HUES6 (cell line): ENCODE data around the gene ESF1.
A peak's percentile ranks its signal among the peaks of the same experiment; 100 is the strongest.

Experiments used
- H3K27ac ChIP-seq: 2 replicates; pipeline ENCODE4 v1.7.0; 2013; ENCODE audit warnings: low read depth, mild to moderate bottlenecking, low read length, inconsistent platforms
- H3K27me3 ChIP-seq: 2 replicates; pipeline ENCODE4 v1.6.1; 2013; ENCODE audit warnings: low read length; ENCODE audit not compliant: control insufficient read depth, insufficient read depth
- H3K36me3 ChIP-seq: 2 replicates; pipeline ENCODE4 v1.6.1; 2013; ENCODE audit warnings: low read length; ENCODE audit not compliant: control insufficient read depth, insufficient read depth
- H3K4me1 ChIP-seq: 2 replicates; pipeline ENCODE4 v1.6.1; 2013; ENCODE audit warnings: low read length; ENCODE audit not compliant: control insufficient read depth, insufficient read depth
- H3K4me3 ChIP-seq: 2 replicates; pipeline ENCODE4 v1.5.1; 2013; ENCODE audit warnings: low read depth, low read length
- H3K9ac ChIP-seq: one replicate; pipeline ENCODE4 v1.6.1; 2013; ENCODE audit warnings: mild to moderate bottlenecking, low read length
- H3K9me3 ChIP-seq: 2 replicates; pipeline ENCODE4 v1.6.1; 2013; ENCODE audit warnings: low read depth, low read length; ENCODE audit not compliant: control insufficient read depth, insufficient read depth

Gene ESF1

GRCh38 chr20:13784893-13785715, at the start of gene ESF1, which contains the start of gene NDUFAF5:
Gene ESF1 (minus strand): TSS chr20:13784919. CDS start chr20:13783140, 1,779 bp downstream.
Gene NDUFAF5 (plus strand): TSS chr20:13785028. CDS start chr20:13785069, 41 bp downstream.
- H3K27me3 ChIP-seq: no peaks in the 10 kb centered on the region
- peak within 1 kb of the TSS; percentile 94 for H3K4me3 ChIP-seq
- H3K36me3 ChIP-seq: peaks cover 47% of the 10 kb centered on the region
- peak within 1 kb of the TSS; percentile 91 for H3K9ac ChIP-seq
- H3K4me1 ChIP-seq: peaks cover 9% of the 10 kb centered on the region; the same call in 1 of the 2 replicates
- H3K9me3 ChIP-seq: no peaks in the 10 kb centered on the region
- peak within 1 kb of the TSS; percentile 84 for H3K27ac ChIP-seq

DNA sequence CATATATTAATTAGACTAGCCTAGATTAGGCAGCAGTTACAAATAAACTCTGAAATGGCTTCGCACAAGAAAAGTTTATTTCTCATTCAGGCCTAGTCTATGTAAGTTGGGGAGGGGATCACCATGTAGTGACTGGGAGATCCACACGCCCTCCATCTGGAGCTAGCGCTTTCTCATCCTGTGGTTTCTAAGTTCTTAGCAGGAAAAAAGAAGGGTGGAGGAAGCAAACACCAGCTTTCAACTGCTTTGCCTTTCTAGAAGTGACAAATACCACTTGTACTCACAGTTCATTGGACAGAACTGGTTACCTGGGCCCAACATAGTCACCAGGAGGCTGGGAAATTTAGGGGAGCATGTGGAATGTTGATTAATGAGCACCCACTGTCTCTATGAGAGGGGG, 46.8 kb upstream of the ESF1 start:
- H3K27me3 ChIP-seq: no peaks in the 10 kb centered on the region
- no peak overlapping the region for H3K27ac ChIP-seq
- no peak overlapping the region for H3K4me3 ChIP-seq
- H3K36me3 ChIP-seq: no peaks in the 10 kb centered on the region
- 0 out of 2 replicates have a peak, but pooled peaks cover 4% of the 10 kb centered on the region for H3K9me3 ChIP-seq
- H3K9ac ChIP-seq: no peak overlapping the region
- H3K4me1 ChIP-seq: no peaks in the 10 kb centered on the region

DNA sequence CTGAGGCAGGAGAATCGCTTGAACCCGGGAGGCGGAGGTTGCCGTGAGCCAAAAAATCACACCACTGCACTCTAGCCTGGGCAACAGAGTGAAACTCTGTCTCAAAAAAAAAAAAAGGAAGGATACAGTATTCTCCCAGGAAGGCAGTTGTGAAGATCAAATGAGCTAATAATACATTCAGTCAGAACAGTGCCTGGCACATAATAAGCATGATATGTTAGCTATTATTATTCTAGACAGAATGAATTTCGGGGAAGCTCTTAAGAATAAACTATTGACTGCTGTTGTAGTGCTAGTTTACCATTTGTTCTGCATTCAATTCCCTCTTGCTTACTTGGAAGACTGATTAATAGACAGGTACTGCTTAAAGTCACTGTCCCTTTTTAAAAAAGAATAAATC, 40.7 kb upstream of the ESF1 start:
- H3K36me3 ChIP-seq: no peaks in the 10 kb centered on the region
- H3K9ac ChIP-seq: no peak overlapping the region
- H3K4me3 ChIP-seq: no peak overlapping the region
- no peak overlapping the region for H3K27ac ChIP-seq
- H3K4me1 ChIP-seq: peaks cover 5% of the 10 kb centered on the region; the same call in 1 of the 2 replicates
- no peaks in the 10 kb centered on the region for H3K9me3 ChIP-seq
- H3K27me3 ChIP-seq: no peaks in the 10 kb centered on the region

DNA sequence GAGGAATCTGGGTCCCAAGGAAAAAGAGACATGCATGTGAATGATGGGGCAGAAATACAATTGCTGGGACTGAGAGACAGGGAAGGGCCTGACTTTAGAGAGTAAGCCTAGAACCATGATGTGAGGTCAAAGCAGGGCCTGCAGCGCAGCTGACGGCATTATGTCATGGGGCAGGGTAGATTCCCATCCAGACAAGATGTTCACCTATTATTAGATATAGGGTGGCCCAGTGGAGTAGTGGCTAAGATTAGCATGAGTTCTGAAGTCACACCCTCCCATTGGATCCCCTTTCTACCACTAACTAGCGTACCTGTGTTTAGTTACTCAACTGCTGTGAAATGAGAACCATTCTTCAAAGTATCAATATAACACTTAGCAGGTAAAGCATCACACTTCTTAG, 39.7 kb upstream of the ESF1 start:
- no peak overlapping the region for H3K27ac ChIP-seq
- no peaks in the 10 kb centered on the region for H3K36me3 ChIP-seq
- peaks cover 5% of the 10 kb centered on the region; the same call in 1 of the 2 replicates for H3K4me1 ChIP-seq
- H3K9me3 ChIP-seq: no peaks in the 10 kb centered on the region
- no peak overlapping the region for H3K9ac ChIP-seq
- no peak overlapping the region for H3K4me3 ChIP-seq
- H3K27me3 ChIP-seq: no peaks in the 10 kb centered on the region

DNA sequence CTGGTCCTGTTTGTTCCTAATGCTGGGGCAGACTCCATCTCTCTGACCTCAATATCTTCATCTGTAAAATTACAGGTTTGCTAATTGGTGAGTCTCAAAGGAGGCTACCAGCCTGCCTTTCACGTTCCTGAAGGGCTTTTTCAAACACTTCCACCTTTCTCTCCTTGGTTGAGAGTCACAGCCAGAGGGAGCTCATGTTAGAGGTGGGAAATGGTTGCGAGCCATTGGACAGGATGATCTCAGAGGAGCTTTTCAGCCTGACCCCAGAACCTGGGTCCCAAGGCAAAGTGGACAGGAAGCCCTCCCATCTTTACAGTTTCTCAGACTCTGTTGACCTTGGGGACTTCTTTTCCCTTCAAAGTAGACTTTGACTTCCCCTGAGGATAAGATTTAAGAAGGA, 37.7 kb upstream of the ESF1 start:
- Histone ChIP-seq H3K4me1 (peaks cover 5% of the 10 kb centered on the region; the same call in 1 of the 2 replicates), H3K27ac (no peak overlapping the region), H3K9me3 (no peaks in the 10 kb centered on the region), H3K27me3 (no peaks in the 10 kb centered on the region), H3K4me3 (no peak overlapping the region), H3K9ac (no peak overlapping the region), H3K36me3 (peaks cover 13% of the 10 kb centered on the region)

DNA sequence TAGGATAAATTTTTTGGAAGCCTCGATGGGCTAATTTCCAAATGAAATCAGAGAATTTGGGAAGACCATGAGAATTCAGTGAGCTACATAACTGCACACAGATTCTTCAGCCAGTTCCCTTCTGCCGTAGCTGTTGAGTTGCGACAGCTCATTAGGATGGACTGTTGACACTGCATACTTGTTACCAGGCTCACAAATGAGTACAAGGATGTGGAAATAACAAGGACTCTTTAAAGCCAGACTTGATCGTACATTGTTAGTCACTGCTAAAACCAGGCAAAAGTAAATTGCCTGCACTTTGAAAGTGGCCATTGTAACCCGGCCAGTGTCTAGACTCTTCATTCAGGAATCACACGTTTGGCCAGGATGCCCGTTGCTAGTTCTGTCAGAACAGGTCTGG, 37.2 kb upstream of the ESF1 start:
- no peak overlapping the region for H3K9ac ChIP-seq
- H3K27ac ChIP-seq: no peak overlapping the region
- H3K36me3 ChIP-seq: peaks cover 19% of the 10 kb centered on the region
- H3K27me3 ChIP-seq: no peaks in the 10 kb centered on the region
- H3K4me3 ChIP-seq: no peak overlapping the region
- H3K4me1 ChIP-seq: peaks cover 5% of the 10 kb centered on the region; the same call in 1 of the 2 replicates
- no peaks in the 10 kb centered on the region for H3K9me3 ChIP-seq

DNA sequence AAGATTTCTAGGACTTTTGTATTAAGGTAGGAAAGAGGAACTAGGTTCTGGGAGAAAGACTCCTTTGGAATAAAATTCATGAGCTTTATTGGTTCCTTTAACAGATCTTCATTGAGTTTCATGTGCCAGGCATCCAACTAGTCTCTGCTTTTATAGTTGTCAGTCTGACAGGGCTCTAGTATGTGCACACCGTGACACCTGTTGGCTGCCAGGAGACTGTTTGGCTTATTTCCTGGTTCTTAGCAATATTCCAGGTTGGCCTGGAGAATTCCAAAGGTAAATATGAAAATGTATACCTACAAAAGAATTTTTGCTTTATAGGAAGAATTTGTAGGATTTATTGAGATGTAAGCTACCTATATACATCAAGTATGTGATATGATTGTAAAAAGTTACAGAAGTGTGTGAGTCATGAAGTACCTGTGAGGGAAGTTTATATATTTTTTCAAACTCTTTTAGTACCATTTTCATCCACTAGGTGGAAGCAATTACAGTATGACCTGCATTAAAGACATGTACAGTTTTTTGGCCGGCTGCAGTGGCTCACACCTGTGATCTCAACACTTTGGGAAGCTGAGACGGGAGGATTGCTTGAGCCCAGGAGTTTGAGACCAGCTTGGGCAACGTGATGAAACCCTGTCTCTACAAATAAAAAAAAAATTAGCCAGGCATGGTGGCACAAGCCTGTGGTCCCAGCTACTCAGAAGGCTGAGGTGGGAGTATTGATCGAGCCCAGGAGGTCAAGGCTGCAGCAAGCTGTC, 35.3 kb upstream of the ESF1 start:
- Histone ChIP-seq H3K27me3 (no peaks in the 10 kb centered on the region), H3K4me1 (peaks cover 5% of the 10 kb centered on the region; the same call in 1 of the 2 replicates), H3K4me3 (no peak overlapping the region), H3K9me3 (no peaks in the 10 kb centered on the region), H3K9ac (no peak overlapping the region), H3K36me3 (peaks cover 35% of the 10 kb centered on the region), H3K27ac (no peak overlapping the region)

DNA sequence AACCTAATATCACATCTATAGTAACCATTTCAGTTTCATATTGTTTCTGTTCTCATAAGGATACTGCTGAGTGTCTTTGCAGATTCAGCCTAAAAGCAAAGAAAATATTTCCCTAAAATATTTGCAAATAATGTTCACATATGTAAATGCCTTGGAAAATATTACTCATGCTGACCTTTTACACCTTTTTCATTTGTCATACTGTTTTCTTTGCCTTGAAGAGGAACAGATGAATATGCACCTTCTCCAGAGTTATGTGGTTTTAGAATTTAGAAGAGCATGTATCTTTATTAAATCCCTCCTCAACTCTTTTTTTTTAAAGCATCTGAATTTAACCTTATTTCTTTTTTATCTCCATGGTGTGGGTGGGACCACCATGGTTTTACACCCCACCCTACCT, 32.6 kb upstream of the ESF1 start:
- Histone ChIP-seq H3K27me3 (no peaks in the 10 kb centered on the region), H3K27ac (no peak overlapping the region), H3K4me1 (no peaks in the 10 kb centered on the region), H3K4me3 (no peak overlapping the region), H3K9ac (no peak overlapping the region), H3K9me3 (no peaks in the 10 kb centered on the region), H3K36me3 (peaks cover 58% of the 10 kb centered on the region)

DNA sequence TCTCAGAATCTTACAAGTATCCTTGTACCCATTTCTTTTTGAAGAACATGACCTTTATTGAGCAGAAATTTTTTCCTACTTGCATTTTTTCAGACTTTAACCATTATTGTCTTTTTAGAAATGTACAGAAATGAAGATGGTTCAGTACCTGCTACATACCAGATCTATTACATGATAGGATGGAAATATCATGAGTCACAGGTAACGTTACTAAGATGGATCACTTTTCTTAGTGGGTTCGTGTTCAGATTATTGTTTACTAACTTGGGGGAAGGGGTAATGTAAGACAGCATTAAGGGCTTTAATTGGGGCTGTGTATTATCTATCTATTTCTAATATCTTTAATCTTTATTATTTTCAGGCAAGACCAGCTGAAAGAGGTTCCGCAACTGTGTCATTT, 32.0 kb upstream of the ESF1 start:
- Histone ChIP-seq H3K9me3 (no peaks in the 10 kb centered on the region), H3K36me3 (peaks cover 64% of the 10 kb centered on the region), H3K27me3 (no peaks in the 10 kb centered on the region), H3K27ac (no peak overlapping the region), H3K9ac (no peak overlapping the region), H3K4me3 (no peak overlapping the region), H3K4me1 (no peaks in the 10 kb centered on the region)

- Histone ChIP-seq H3K36me3 (peaks cover 85% of the 10 kb centered on the region), H3K9ac (no peak overlapping the region), H3K27ac (no peak overlapping the region), H3K27me3 (no peaks in the 10 kb centered on the region), H3K4me3 (no peak overlapping the region), H3K4me1 (no peaks in the 10 kb centered on the region), H3K9me3 (no peaks in the 10 kb centered on the region)
Observed at GRCh38 chr20:13814672-13815071, 30.0 kb upstream of the ESF1 start.

DNA sequence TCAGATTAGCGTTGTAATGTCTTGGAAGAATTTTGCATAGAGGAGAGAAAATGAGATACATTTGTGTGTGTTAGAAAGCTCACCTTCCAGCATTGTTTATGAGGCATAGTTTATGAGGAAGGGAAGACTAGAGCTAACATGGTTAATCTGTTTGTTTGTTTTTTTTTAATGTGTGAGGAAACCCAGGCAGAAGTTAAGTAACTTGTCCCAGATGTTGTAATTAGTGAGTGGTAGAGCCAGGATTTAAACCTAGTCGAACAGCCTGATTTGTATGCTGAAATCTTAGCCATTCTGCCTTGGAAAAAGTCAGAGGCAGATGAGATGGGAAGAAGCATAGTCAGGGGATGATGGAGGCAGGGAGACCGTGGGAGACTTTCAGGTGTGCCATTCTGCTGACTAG, 29.2 kb upstream of the ESF1 start:
- H3K9ac ChIP-seq: no peak overlapping the region
- H3K4me3 ChIP-seq: no peak overlapping the region
- no peaks in the 10 kb centered on the region for H3K9me3 ChIP-seq
- H3K36me3 ChIP-seq: peaks cover 93% of the 10 kb centered on the region
- H3K27me3 ChIP-seq: no peaks in the 10 kb centered on the region
- H3K4me1 ChIP-seq: no peaks in the 10 kb centered on the region
- H3K27ac ChIP-seq: no peak overlapping the region
